ENCODE results near the gene MAP1B.

The MAP1B gene

DNA sequence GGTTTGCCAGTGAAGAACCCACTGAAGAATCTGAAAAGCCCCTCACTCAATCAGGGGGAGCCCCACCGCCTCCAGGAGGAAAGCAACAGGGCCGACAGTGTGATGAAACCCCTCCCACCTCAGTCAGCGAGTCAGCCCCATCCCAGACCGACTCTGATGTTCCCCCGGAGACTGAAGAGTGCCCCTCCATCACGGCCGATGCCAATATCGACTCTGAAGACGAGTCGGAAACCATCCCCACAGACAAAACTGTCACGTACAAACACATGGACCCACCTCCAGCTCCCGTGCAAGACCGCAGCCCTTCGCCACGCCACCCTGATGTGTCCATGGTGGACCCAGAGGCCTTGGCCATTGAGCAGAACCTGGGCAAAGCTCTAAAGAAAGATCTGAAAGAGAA, 92.4 kb downstream of the MAP1B start:
- DNase-seq: no peak

- no peak for DNase-seq
These were observed 95.1 kb downstream of the MAP1B start for GRCh38 chr5:72202331-72202825.

DNA sequence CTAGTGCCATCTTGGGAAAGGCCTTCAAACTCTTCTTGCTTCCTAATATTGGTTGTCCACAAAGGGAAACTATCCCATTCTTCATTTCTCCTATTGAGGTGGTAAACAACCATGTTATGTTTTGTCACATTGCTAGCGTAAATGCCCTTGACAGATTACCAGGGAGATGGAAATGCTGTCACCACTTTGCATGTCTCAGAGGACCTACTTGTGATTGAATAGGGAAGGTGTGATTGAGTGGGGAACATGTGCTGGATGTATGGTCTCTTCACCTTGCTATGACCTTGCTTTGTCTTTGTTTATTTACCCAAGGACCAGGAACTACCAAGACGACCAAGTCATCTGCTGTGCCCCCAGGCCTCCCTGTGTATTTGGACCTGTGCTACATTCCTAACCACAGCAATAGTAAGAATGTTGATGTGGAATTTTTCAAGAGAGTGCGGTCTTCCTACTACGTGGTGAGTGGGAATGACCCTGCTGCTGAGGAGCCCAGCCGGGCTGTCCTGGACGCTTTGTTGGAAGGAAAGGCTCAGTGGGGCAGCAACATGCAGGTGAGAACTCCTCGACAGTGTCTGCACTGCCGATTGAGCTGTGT, 96.1 kb downstream of the MAP1B start:
- DNase-seq: no peak

GRCh38 chr5:72204946-72205345, 97.7 kb downstream of the MAP1B start:
- DNase-seq: no peak

DNA sequence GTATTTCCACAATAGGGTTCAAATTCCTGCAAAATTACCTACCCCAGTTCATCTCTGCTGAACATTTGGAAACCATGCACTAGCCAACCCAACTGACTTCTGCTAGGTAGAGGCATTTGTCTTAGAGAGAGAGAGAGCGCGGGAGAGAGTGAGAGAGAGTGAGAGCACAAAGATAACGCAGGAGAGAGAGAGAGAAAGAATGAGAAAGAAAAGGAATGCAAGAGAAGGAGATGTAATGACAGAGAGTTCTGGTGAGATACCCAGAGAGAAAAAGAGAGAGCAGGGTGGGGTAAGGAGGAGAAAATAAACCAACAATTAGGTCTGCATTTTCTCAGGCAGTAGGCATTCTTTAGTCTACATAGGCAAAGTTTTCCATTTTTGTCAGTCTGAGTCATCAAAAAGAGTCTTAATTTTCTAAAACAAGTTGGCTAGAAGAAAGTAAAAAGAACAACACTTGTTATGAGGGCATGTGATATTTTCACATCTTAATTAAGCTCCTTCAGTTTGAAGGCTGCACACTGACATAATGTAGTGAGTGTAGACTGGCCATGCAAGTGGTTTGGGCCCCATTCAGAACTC, 98.2 kb downstream of the MAP1B start:
- no peak for DNase-seq

DNA sequence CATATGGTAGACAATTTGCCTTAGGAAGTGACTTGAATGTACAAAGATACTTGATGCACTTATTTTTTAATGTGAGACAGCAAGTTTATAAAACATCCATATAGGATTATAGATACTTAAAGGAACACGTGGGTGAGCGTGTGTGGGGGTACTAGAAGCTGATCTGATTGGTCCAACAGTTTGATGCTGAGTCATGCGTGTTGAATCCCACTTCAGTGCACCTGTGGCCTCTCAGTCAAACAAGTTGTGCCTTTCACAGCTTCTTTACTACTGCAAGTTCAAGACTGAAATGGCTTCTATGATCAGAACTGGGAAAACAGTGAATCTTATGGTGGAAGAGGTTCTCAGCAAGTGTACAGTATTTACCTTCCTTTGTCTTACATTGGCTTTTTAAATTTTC, 98.9 kb downstream of the MAP1B start:
- no peak for DNase-seq

DNA sequence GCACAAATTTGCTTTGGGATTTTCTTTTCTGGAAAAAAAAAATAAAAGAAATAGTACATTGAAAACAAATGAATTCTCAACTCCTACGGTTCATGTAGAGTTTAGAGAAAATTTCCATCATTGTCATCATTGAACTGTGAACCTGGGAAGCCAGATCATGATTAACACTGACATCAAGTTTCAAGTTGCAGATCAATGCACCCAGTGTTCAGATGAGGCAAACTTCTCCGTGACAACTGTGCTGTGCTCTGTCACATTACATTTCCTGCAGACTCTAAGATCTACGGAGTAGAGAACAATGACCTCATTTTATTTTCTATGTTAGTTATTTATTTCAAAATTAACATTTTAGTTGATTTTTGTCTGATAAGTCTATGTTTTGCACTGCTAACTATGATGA, 99.7 kb downstream of the MAP1B start:
- DNase-seq: no peak

DNA sequence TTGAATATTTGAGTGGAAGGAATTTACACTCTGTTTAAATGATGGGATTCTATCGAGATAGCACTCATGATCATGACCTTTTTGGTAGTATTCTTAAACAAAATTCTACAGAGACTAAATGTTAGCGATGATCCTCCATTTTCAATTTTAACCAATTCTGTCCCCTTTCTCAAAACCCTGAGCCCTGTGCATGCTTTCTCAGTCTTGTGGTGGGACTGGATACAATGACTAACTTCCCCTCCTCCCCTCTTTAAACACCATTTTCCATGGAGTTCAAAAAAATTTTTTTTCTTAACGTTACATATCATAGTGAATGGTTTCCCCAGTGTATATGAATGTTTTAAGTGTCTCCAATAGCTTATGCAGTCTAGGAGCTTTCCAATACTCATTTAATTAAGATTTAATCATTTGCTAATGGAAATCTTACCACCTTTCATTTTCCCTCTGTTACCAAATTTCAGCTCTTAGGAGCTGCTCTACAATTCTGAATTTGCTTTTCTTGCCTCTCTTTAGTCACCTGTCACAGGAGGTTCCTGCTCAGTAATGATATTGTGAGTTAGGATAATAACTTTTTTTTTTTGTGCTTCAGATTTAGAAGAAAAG, 101.2 kb downstream of the MAP1B start:
- DNase-seq: no peak

- no peak for DNase-seq
These were observed 102.2 kb downstream of the MAP1B start for GRCh38 chr5:72209147-72210115.

- DNase-seq: no peak
These were observed 103.8 kb downstream of the MAP1B start for GRCh38 chr5:72210888-72211678.

- DNase-seq: no peak
These were observed 104.9 kb downstream of the MAP1B start for GRCh38 chr5:72212171-72212570.

GRCh38 chr5:72213482-72213881, 106.2 kb downstream of the MAP1B start:
- DNase-seq: no peak

GRCh38 chr5:72214168-72214567, 106.9 kb downstream of the MAP1B start:
- no peak for DNase-seq

DNA sequence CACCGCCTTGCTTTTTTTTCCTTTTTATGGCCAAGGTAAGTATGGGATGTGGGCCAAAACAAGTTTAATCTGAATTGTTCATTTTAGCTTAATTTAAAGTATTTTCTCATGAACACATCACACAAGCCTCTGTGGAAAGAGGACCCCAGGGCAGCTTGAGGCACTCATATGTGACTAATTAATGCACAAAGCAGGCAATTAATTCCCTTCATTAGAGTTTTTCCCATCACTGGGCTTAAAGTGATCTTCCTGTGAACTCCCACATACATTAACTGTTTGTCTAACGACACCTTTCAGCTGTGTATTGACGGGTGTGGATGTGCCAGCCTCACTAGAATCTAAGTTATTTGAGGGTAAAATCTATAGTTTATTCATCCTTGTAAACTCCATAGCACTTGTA, 109.5 kb downstream of the MAP1B start:
- no peak for DNase-seq

DNA sequence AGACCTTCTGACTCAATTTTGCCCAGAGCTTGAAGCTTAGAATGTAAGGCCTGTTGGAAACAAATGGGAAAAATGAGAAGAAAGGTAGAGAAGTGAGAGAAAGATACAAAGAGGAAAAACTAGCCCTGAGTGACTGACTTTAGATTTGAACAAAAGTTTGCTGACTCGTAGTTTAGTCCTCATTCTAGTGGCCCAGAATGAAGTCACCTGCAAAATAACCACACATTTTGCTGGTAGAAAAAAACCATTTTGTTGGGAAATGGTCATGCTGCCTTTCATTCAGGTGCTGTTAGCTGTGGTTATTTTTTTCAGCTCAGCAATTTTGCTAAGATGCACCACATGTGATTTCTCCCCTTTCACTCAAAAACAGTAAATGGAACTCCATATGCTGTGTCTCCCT, 113.8 kb downstream of the MAP1B start:
- DNase-seq: no peak

- no peak for DNase-seq
These were observed 114.3 kb downstream of the MAP1B start for GRCh38 chr5:72221541-72221940.

GRCh38 chr5:72222521-72222920, 115.2 kb downstream of the MAP1B start:
- DNase-seq: no peak

- no peak for DNase-seq
These were observed 116.1 kb downstream of the MAP1B start for GRCh38 chr5:72223371-72223770.

DNA sequence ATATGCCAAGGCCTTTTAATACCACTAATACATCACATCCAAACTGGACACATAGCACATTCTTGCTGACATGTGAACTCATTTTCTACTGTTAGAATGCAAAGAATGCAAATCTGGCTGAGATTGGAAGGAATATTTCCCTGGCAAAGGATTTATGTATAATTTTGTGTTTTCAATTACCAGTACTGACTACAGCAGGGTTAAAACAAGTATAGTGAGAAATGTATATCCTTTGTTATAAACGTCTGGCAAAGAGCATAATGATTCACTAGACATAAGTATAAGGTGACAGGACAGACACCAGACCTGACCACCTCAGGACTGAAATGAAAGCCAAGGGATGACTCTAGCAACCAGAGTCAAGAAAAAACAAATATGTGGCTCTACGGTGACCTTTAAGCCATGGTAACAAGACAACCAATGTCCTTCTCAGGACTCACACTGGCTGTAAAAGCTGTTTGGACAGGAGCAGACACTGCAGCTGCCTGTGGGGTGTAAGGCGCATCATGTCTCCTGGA, 117.7 kb downstream of the MAP1B start:
- no peak for DNase-seq

DNA sequence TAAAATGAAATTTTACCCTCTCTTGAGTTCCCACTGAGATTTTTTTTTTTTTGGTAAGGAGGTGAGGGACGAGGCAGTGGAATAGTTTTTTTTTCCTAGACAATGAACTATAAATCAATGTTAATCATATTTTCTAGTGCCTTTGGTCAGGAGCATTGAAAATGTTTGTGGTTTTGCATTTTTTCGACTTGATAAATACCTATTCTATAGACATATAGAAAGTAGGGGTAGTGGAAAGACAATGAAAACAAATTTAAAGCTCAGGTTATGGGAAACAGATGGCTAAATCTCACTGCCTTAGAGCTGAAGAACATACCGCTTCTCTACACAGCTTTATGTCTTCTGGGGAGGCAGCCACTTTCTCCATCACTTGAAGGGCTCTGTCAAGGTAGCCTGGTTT, 118.5 kb downstream of the MAP1B start:
- DNase-seq: no peak

GRCh38 chr5:72226950-72227349, 119.7 kb downstream of the MAP1B start:
- no peak for DNase-seq

DNA sequence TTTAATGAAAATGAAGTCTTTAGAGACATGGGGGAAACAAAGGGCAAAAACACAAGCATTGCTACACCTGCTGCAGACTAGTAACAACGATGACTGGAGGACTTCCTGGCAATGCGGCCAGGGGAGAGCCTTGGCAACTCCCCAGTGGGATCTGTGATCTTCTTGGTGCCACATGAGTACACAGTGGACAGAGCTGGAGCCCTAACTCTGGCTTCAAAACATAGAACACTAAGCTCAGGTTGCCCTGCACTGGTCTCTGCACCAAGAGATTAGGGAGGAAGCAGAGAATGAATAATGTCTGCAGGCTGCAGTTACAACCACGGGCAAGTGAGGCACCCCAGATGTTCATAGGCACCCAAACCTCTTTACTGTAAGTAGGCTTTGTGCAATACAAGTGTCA, 121.7 kb downstream of the MAP1B start:
- no peak for DNase-seq

All from activated effector memory CD4-positive, alpha-beta T cell treated with Interleukin-2 at 50 U/mL for 16 hours (primary cell).